OCI-LY7 (cell line): ENCODE results near the gene CNTNAP5. TPM values are rescaled to one million over a fixed set of nuclear protein-coding genes. Genes with fewer than 3 reads are reported as not detected.

Experiments
- BruUV-seq: library from RNA; stranded (reverse); fragments of 400-500 nt; replicated peaks from 2 replicates; lab custom pipeline; 2021; lab: Mats Ljungman, UMichigan
- CTCF ChIA-PET: fragments of 300-600 bp; sonication (Branson Sonifier 250); formaldehyde crosslinking; loops from one replicate; lab custom pipeline; 2022; ENCODE audit warnings: antibody characterized with exemption; ENCODE audit not compliant: unreplicated experiment; lab: Charles Lee
- POLR2A ChIA-PET: fragments of 300-600 bp; sonication (Branson Sonifier 250); formaldehyde crosslinking; loops from one replicate; lab custom pipeline; 2022; ENCODE audit warnings: antibody characterized with exemption; lab: Charles Lee
- DNase-seq: peaks from one replicate; pipeline ENCODE4 v3.0.0-alpha.2; 2015; ENCODE audit warnings: low spot score
- H2AFZ ChIP-seq: fragments of 200-600 bp; sonication (generic), shearing (Covaris generic); 2 replicates; pipeline ENCODE4 v1.6.1; 2014; ENCODE audit warnings: mild to moderate bottlenecking, antibody characterized with exemption, low read length, moderate library complexity
- H3K27ac ChIP-seq: fragments of 200-600 bp; sonication (generic); 2 replicates; pipeline ENCODE4 v1.5.1; 2014; ENCODE audit warnings: mixed run types, low read depth, mild to moderate bottlenecking, moderate library complexity, low read length, inconsistent platforms; ENCODE audit not compliant: poor library complexity, severe bottlenecking
- H3K36me3 ChIP-seq: fragments of 200-600 bp; sonication (generic); 2 replicates; pipeline ENCODE4 v1.6.1; 2014; ENCODE audit warnings: mild to moderate bottlenecking, antibody characterized with exemption, low read length, moderate library complexity, mixed read lengths; ENCODE audit not compliant: insufficient read depth
- H3K4me1 ChIP-seq: fragments of 200-600 bp; sonication (generic); 2 replicates; pipeline ENCODE4 v1.5.1; 2014; ENCODE audit warnings: mild to moderate bottlenecking, low read length; ENCODE audit not compliant: insufficient read depth, poor library complexity, severe bottlenecking
- H3K4me2 ChIP-seq: fragments of 200-600 bp; sonication (generic); 2 replicates; pipeline ENCODE4 v1.6.1; 2014; ENCODE audit warnings: mild to moderate bottlenecking, low read length
- H3K4me3 ChIP-seq: fragments of 200-600 bp; sonication (generic); 2 replicates; pipeline ENCODE4 v1.5.1; 2014; ENCODE audit warnings: mild to moderate bottlenecking, low read depth, low read length; ENCODE audit not compliant: poor library complexity, severe bottlenecking
- H3K79me2 ChIP-seq: fragments of 200-600 bp; sonication (generic); 2 replicates; pipeline ENCODE4 v1.6.1; 2016; ENCODE audit warnings: low read depth, mild to moderate bottlenecking, low read length, moderate library complexity, mixed read lengths; ENCODE audit not compliant: insufficient read depth
- H3K9me2 ChIP-seq: fragments of 200-600 bp; sonication (generic); 2 replicates; pipeline ENCODE4 v1.6.1; 2016; ENCODE audit warnings: mild to moderate bottlenecking, low read length, mixed read lengths; ENCODE audit not compliant: insufficient read depth
- H3K9me3 ChIP-seq: fragments of 200-600 bp; sonication (generic); 2 replicates; pipeline ENCODE4 v1.6.1; 2014; ENCODE audit warnings: mild to moderate bottlenecking, mixed run types, low read length, mixed read lengths
- H4K20me1 ChIP-seq: fragments of 200-600 bp; sonication (generic); 2 replicates; pipeline ENCODE4 v1.6.1; 2014; ENCODE audit warnings: mild to moderate bottlenecking, antibody characterized with exemption, low read length, moderate library complexity, mixed read lengths; ENCODE audit not compliant: insufficient read depth
- CTCF ChIP-seq: fragments of 200-600 bp; sonication (generic); conservative IDR thresholded peaks from 2 replicates; pipeline ENCODE4 v1.5.1; 2014; ENCODE audit warnings: mild to moderate bottlenecking, antibody characterized with exemption, low read length, moderate library complexity, mixed read lengths
- EZH2phosphoT487 ChIP-seq: fragments of 200-600 bp; sonication (generic); IDR thresholded peaks from 2 replicates; pipeline ENCODE4 v1.6.1; 2018; ENCODE audit warnings: low read depth, borderline replicate concordance, mild to moderate bottlenecking, mixed run types, antibody characterized with exemption, low read length, moderate library complexity, mixed read lengths
- intact Hi-C: fragments of 100-400 bp; cut with micrococcal nuclease; formaldehyde crosslinking; loops from one replicate; pipeline ENCODE4 v1.10.0; 2022; ENCODE audit not compliant: unreplicated experiment
- total RNA-seq, 2 experiments: library from RNA; depleted of rRNA in 1 of 2; stranded (reverse); fragments of >200 nt in 1 of 2; shearing (Covaris generic) in 1 of 2; gene quantifications; 2 replicates each; pipeline ENCODE4 v1.2.3, GENCODE V29; 2014 to 2022

The CNTNAP5 gene
- total RNA-seq, 2 experiments from 2014 or later: not detected

DNA sequence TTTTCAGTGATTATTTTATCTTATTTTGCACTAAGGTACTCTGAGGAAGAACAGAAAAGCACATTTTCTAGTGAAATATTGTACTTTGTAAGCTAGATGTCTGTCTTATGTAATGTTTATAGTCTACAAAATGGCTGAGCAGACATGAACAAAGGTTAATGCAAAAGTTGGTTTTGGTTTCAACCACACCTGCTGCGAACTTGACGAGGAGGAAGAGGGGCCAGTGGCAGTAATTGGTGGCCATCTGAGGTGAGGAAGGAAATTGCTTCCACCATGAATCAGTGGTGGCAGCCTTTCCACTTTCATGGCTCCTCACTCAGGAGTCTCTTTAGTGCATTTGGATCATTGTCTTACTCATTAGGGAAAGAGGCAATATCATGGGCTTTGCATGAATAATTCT lies 894.2 kb downstream of the CNTNAP5 start:
- H3K79me2 ChIP-seq: no peaks in the 10 kb centered on the region
- no peak overlapping the region for H2AFZ ChIP-seq
- ChIA-PET CTCF (no interaction called here), POLR2A (no interaction called here)
- no peaks in the 10 kb centered on the region for H3K4me1 ChIP-seq
- H3K4me2 ChIP-seq: no peak overlapping the region
- intact Hi-C loops: no loop called here
- no peak overlapping the region for H3K4me3 ChIP-seq
- H3K36me3 ChIP-seq: no peaks in the 10 kb centered on the region
- TF ChIP-seq EZH2phosphoT487: no peak
- TF ChIP-seq CTCF: no peak
- H3K27ac ChIP-seq: no peak overlapping the region
- BruUV-seq: no TSS peak
- no peak for DNase-seq
- no peaks in the 10 kb centered on the region for H4K20me1 ChIP-seq
- H3K9me3 ChIP-seq: no peaks in the 10 kb centered on the region
- no peaks in the 10 kb centered on the region for H3K9me2 ChIP-seq

- intact Hi-C loops: no loop called here
- Histone ChIP-seq H2AFZ (no peak overlapping the region), H3K4me1 (no peaks in the 10 kb centered on the region), H3K27ac (no peak overlapping the region), H3K9me2 (no peaks in the 10 kb centered on the region), H3K4me2 (no peak overlapping the region), H3K9me3 (no peaks in the 10 kb centered on the region), H4K20me1 (no peaks in the 10 kb centered on the region), H3K79me2 (no peaks in the 10 kb centered on the region), H3K36me3 (no peaks in the 10 kb centered on the region), H3K4me3 (no peak overlapping the region)
- no TSS peak for BruUV-seq
- TF ChIP-seq CTCF (no peak), EZH2phosphoT487 (no peak)
- ChIA-PET CTCF (no interaction called here), POLR2A (no interaction called here)
- DNase-seq: no peak
These were observed 895.4 kb downstream of the CNTNAP5 start for GRCh38 chr2:124920448-124920847.

DNA sequence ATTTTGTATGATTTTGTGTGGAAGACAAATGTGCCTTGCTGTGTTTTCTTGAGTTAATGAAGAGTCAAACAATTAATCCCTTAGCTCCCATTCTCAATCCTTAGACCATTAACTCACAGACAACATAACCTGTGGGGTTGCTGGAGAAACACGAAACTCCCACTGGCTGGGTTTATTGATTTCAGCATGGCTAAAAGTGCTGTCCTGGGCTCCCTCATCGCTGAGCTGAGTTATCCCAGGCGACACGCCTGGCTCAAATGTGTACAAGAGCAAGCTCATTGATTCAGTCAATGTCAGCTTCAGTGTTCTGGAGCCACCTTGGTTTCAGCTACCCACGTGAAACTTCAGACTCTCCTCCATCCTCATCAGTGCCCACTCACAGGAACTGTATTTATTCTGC lies 896.1 kb downstream of the CNTNAP5 start:
- TF ChIP-seq EZH2phosphoT487: no peak
- TF ChIP-seq CTCF: no peak
- Histone ChIP-seq H3K36me3 (no peaks in the 10 kb centered on the region), H4K20me1 (no peaks in the 10 kb centered on the region), H3K4me1 (no peaks in the 10 kb centered on the region), H3K4me3 (no peak overlapping the region), H2AFZ (no peak overlapping the region), H3K9me2 (no peaks in the 10 kb centered on the region), H3K4me2 (no peak overlapping the region), H3K9me3 (no peaks in the 10 kb centered on the region), H3K79me2 (no peaks in the 10 kb centered on the region), H3K27ac (no peak overlapping the region)
- CTCF ChIA-PET: no interaction called here
- no TSS peak for BruUV-seq
- POLR2A ChIA-PET: no interaction called here
- intact Hi-C loops: no loop called here
- no peak for DNase-seq
